ENCODE results near the gene ILDR1.

DNA sequence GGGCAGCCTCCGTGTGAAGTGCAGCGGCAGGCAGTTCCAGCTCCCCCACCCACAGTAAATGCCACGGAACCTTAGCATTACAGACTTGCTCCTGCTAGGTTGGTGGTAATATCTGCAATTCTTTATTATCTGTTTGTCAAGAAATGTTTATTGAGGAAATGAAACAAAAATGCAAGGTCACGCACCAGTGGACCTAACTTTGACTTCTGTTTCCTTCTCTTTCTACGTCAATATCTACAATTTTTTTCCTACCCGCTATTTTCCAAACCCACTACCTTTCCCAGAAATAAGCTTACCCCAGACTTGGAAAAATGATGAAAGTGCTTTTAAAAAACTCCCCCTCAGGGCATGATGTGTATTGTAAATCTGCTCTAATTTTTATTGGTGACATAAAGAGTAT, 18.9 kb downstream of the ILDR1 start:
- TF ChIP-seq, protein P1, sequence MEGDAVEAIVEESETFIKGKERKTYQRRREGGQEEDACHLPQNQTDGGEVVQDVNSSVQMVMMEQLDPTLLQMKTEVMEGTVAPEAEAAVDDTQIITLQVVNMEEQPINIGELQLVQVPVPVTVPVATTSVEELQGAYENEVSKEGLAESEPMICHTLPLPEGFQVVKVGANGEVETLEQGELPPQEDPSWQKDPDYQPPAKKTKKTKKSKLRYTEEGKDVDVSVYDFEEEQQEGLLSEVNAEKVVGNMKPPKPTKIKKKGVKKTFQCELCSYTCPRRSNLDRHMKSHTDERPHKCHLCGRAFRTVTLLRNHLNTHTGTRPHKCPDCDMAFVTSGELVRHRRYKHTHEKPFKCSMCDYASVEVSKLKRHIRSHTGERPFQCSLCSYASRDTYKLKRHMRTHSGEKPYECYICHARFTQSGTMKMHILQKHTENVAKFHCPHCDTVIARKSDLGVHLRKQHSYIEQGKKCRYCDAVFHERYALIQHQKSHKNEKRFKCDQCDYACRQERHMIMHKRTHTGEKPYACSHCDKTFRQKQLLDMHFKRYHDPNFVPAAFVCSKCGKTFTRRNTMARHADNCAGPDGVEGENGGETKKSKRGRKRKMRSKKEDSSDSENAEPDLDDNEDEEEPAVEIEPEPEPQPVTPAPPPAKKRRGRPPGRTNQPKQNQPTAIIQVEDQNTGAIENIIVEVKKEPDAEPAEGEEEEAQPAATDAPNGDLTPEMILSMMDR (IDR thresholded peaks at IDR 0.05; ENCODE audit: low read depth, low read length), result no peak
- no peak for TF ChIP-seq EZH2phosphoT487 (IDR thresholded peaks at IDR 0.05; ENCODE audit: low read depth)

Measured in OCI-LY3 (cell line).